ENCODE data around the gene ZNF488.

The ZNF488 gene

GRCh38 chr10:47361293-47361692, 22.8 kb downstream of the ZNF488 start:
- Histone ChIP-seq H3K4me3 (replicated peaks; ENCODE audit: insufficient read depth, low read length) (no peak overlapping the region), H3K27me3 (ENCODE audit: insufficient read depth, poor library complexity, severe bottlenecking) (no peaks in the 10 kb centered on the region), H3K27ac (replicated peaks) (no peak overlapping the region)
- no peak for TF ChIP-seq POLR2AphosphoS5 (IDR thresholded peaks at IDR 0.05; ENCODE audit: low read depth)
- peak; percentile 51 for TF ChIP-seq CTCF (IDR thresholded peaks at IDR 0.05; ENCODE audit: insufficient read depth, low read length)
- TF ChIP-seq SPI1 (IDR thresholded peaks at IDR 0.05; ENCODE audit: borderline replicate concordance, low read depth): peak; percentile 64; the same call in 1 of the 2 replicates
- TF ChIP-seq, protein P1, sequence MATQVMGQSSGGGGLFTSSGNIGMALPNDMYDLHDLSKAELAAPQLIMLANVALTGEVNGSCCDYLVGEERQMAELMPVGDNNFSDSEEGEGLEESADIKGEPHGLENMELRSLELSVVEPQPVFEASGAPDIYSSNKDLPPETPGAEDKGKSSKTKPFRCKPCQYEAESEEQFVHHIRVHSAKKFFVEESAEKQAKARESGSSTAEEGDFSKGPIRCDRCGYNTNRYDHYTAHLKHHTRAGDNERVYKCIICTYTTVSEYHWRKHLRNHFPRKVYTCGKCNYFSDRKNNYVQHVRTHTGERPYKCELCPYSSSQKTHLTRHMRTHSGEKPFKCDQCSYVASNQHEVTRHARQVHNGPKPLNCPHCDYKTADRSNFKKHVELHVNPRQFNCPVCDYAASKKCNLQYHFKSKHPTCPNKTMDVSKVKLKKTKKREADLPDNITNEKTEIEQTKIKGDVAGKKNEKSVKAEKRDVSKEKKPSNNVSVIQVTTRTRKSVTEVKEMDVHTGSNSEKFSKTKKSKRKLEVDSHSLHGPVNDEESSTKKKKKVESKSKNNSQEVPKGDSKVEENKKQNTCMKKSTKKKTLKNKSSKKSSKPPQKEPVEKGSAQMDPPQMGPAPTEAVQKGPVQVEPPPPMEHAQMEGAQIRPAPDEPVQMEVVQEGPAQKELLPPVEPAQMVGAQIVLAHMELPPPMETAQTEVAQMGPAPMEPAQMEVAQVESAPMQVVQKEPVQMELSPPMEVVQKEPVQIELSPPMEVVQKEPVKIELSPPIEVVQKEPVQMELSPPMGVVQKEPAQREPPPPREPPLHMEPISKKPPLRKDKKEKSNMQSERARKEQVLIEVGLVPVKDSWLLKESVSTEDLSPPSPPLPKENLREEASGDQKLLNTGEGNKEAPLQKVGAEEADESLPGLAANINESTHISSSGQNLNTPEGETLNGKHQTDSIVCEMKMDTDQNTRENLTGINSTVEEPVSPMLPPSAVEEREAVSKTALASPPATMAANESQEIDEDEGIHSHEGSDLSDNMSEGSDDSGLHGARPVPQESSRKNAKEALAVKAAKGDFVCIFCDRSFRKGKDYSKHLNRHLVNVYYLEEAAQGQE (IDR thresholded peaks at IDR 0.05; ENCODE audit: insufficient replicate concordance, low read depth): no peak
- no peak for TF ChIP-seq GABPA (IDR thresholded peaks at IDR 0.05; ENCODE audit: low read depth)
- DNase-seq (ENCODE audit: low read depth in 1 of 2, low spot score in 1 of 2): peak in 1 of 2 experiments; percentile 23

DNA sequence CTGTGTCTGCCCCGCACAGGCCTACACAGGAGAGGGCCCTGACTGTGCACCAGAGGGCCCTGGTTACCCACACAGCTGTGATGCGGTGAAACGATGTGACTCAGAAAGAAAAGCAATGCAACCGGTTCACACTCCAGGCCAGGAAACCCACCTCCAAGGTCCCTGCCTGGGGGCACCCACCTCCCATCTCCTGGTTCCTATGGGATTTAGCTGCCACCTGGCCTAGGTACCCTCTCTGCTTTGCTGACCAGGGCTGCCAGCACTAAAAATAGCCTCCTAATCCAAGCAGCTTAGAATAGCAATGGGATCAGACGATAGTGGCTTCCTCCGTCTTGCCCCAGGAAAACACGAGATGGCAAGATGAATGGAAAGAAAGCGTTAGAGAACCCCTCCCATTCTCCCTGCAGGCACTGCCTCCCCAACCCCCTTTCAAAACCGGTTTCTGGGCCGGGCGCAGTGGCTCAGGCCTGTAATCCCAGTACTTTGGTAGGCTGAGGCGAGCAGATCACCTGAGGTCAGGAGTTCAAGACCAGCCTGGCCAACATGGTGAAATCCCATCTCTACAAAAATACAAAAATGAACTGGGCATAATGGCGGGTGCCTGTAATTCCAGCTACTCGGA, 23.6 kb downstream of the ZNF488 start:
- H3K27ac ChIP-seq (replicated peaks): no peak overlapping the region
- no peak overlapping the region for H3K4me3 ChIP-seq (replicated peaks; ENCODE audit: insufficient read depth, low read length)
- TF ChIP-seq CTCF (IDR thresholded peaks at IDR 0.05; ENCODE audit: insufficient read depth, low read length): no peak
- no peak for TF ChIP-seq POLR2AphosphoS5 (IDR thresholded peaks at IDR 0.05; ENCODE audit: low read depth)
- TF ChIP-seq GABPA (IDR thresholded peaks at IDR 0.05; ENCODE audit: low read depth): no peak
- no peak for TF ChIP-seq SPI1 (IDR thresholded peaks at IDR 0.05; ENCODE audit: borderline replicate concordance, low read depth)
- TF ChIP-seq, protein P1 (IDR thresholded peaks at IDR 0.05; ENCODE audit: insufficient replicate concordance, low read depth): no peak
- DNase-seq (ENCODE audit: low read depth in 1 of 2, low spot score in 1 of 2): peak in 1 of 2 experiments; percentile 16
- H3K27me3 ChIP-seq (ENCODE audit: insufficient read depth, poor library complexity, severe bottlenecking): no peaks in the 10 kb centered on the region

GRCh38 chr10:47359626-47360418, 24.3 kb downstream of the ZNF488 start:
- TF ChIP-seq POLR2AphosphoS5 (IDR thresholded peaks at IDR 0.05; ENCODE audit: low read depth): no peak
- TF ChIP-seq, protein P1 (IDR thresholded peaks at IDR 0.05; ENCODE audit: insufficient replicate concordance, low read depth): no peak
- no peak for TF ChIP-seq CTCF (IDR thresholded peaks at IDR 0.05; ENCODE audit: insufficient read depth, low read length)
- TF ChIP-seq GABPA (IDR thresholded peaks at IDR 0.05; ENCODE audit: low read depth): no peak
- no peak for TF ChIP-seq SPI1 (IDR thresholded peaks at IDR 0.05; ENCODE audit: borderline replicate concordance, low read depth)
- H3K4me3 ChIP-seq (replicated peaks; ENCODE audit: insufficient read depth, low read length): no peak overlapping the region
- no peaks in the 10 kb centered on the region for H3K27me3 ChIP-seq (ENCODE audit: insufficient read depth, poor library complexity, severe bottlenecking)
- no peak for DNase-seq (ENCODE audit: low read depth in 1 of 2, low spot score in 1 of 2)
- no peak overlapping the region for H3K27ac ChIP-seq (replicated peaks)
